Psoas muscle (tissue), 8 donors: ENCODE measurements around the gene TICRR. TPM values are rescaled to one million over a fixed set of nuclear protein-coding genes. Genes with fewer than 3 reads are reported as not detected.
A peak's percentile ranks its signal among the peaks of the same experiment; 100 is the strongest.

Experiments
- ATAC-seq, 4 donors: fragments of 200-7000 bp; cut with Tn5 transposase; one replicate each; pipeline ENCODE4 v1.9.1; 2020; ENCODE audit warnings: moderate library complexity in 3 of 4, mild to moderate bottlenecking in 2 of 4
- DNase-seq, 2 donors: peaks; one replicate each; pipeline ENCODE4 v3.0.0-alpha.2; 2020
- H3K27ac ChIP-seq: fragments of 200-600 bp; one replicate; pipeline ENCODE4 v1.8.0; 2022
- H3K27me3 ChIP-seq, 3 donors: fragments of 200-600 bp in 1 of 3; one replicate each; pipeline versions ENCODE4 v1.6.1 to v1.8.0; 2013 to 2022; ENCODE audit warnings: low read length in 2 of 3, mild to moderate bottlenecking in 2 of 3, moderate library complexity in 1 of 3; ENCODE audit not compliant: insufficient read depth in 3 of 3
- H3K36me3 ChIP-seq, 2 donors: fragments of 200-600 bp in 1 of 2; one replicate each; pipeline versions ENCODE4 v1.6.1 to v1.8.0; 2013 to 2022; ENCODE audit warnings: low read depth in 1 of 2, mild to moderate bottlenecking in 1 of 2, moderate library complexity in 1 of 2; ENCODE audit not compliant: insufficient read depth in 1 of 2
- H3K4me1 ChIP-seq: fragments of 200-600 bp; one replicate; pipeline ENCODE4 v1.8.0; 2022
- H3K4me3 ChIP-seq: fragments of 200-600 bp; one replicate; pipeline ENCODE4 v1.8.0; 2022; ENCODE audit warnings: mild to moderate bottlenecking
- H3K9me3 ChIP-seq: fragments of 200-600 bp; one replicate; pipeline ENCODE4 v1.8.0; 2022
- WGBS, 3 donors: extraction: QIAGEN DNeasy Blood & Tissue Kit; methylation state at CpG; one replicate each; pipeline versions ENCODE4 v1.1.6 to v1.1.7; 2013; 5-methylcytosine and 5-hydroxymethylcytosine counted together
- intact Hi-C, 2 donors: fragments of 100-400 bp; cut with DNase I; formaldehyde crosslinking; loops; one replicate each; pipeline versions ENCODE4 v1.11.0 to v1.14.2; 2022
- polyA plus RNA-seq, 3 donors: library from polyadenylated mRNA; stranded (reverse); fragments of 200-250 nt; gene quantifications; one replicate each; pipeline ENCODE4 v1.2.3, GENCODE V29; 2013
- total RNA-seq, 4 donors: library from RNA; stranded (reverse); fragmentation: NEBNext Ultra II Directional in 2 of 4; extraction: Animal tissue kit (Norgen Biotek cat#: 25700) in 2 of 4; gene quantifications; one replicate each; pipeline versions ENCODE4 v1.2.1 to v1.2.4, GENCODE V29; 2021 to 2023
- TF ChIP-seq, protein P1 (sequence below): fragments of 200-600 bp; IDR thresholded peaks from one replicate; pipeline ENCODE4 v1.8.0; 2022; ENCODE audit warnings: antibody characterized with exemption
- donor health status: healthy with polysubstance abuse.
- donor health status: DM: no; HTN: no; CAD: no; lungs with moderate emphysema.
- donor health status: Bipolar disorder and iron deficiency.
- donor health status: healthy.
- donor health status: DM: yes; HTN: yes; CAD: no.
- donor health status: DM: no; HTN: no; CAD: no.
- donor health status: DM: no; HTN: no; CAD: no.
- donor health status: DM: yes; HTN: yes; CAD: no.

Gene TICRR
- total and polyA plus RNA-seq, 7 donors = 0.01 to 0.04 (median 0.04) TPM; not detected in 4

DNA sequence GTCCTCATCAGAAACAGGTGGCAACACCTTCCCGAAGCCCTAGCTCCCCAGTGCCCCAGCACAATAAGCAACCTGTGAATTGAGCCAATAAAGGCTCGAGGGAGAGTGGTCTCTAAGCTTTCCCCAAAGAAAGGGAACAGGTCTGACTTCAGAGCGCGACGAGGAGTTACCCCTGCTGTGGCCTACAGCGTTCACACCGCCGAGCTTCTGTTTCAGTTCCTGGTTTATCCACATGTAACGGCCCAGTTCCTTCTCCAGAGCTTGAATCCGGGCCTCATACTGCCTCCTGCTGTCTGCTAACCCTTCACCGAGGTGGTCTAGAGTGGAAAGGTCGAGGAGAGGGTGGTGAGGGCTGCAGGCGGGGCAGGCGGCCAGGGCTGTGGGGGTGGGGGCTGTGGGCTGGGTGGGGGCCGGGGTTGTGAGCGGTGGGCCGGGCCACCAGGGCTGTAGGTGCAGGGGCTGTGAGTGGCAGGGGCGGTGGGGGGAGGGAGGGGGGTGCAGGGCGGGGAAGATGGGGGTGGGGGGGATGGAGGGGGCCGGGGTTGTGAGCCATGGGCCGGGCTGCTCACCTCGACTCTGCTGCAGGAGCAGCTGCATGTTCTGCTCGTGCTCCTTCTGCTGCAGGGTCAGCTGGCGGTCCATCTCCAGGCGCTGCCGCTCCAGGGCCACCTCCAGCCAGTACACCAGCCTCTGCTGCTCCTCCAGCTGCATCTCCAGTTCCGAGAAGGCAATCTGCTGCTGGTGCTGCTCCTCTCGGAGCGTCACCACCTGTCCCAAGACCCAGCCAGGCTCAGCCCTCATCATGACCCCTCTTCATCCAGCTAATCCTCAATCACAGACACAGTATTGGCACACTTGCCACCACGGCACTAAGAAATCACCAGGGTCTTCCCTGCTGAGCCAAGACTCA is 53.8 kb downstream of the TICRR start:
- intact Hi-C loops = no loop called here
- TF ChIP-seq, protein P1, sequence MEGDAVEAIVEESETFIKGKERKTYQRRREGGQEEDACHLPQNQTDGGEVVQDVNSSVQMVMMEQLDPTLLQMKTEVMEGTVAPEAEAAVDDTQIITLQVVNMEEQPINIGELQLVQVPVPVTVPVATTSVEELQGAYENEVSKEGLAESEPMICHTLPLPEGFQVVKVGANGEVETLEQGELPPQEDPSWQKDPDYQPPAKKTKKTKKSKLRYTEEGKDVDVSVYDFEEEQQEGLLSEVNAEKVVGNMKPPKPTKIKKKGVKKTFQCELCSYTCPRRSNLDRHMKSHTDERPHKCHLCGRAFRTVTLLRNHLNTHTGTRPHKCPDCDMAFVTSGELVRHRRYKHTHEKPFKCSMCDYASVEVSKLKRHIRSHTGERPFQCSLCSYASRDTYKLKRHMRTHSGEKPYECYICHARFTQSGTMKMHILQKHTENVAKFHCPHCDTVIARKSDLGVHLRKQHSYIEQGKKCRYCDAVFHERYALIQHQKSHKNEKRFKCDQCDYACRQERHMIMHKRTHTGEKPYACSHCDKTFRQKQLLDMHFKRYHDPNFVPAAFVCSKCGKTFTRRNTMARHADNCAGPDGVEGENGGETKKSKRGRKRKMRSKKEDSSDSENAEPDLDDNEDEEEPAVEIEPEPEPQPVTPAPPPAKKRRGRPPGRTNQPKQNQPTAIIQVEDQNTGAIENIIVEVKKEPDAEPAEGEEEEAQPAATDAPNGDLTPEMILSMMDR = no peak
- H3K9me3 ChIP-seq = no peaks in the 10 kb centered on the region
- H3K27me3 ChIP-seq = no peaks in the 10 kb centered on the region
- peaks cover 0 to 3% of the 10 kb centered on the region in 2 donors for H3K36me3 ChIP-seq
- H3K27ac ChIP-seq = no peak overlapping the region
- ATAC-seq (no peak), DNase-seq (no peak)
- H3K4me3 ChIP-seq = no peak overlapping the region
- 89 to 93% (median 92%) methylated on average over 21 to 30 of the region's 30 CpGs for WGBS, 3 donors
- no peaks in the 10 kb centered on the region for H3K4me1 ChIP-seq

DNA sequence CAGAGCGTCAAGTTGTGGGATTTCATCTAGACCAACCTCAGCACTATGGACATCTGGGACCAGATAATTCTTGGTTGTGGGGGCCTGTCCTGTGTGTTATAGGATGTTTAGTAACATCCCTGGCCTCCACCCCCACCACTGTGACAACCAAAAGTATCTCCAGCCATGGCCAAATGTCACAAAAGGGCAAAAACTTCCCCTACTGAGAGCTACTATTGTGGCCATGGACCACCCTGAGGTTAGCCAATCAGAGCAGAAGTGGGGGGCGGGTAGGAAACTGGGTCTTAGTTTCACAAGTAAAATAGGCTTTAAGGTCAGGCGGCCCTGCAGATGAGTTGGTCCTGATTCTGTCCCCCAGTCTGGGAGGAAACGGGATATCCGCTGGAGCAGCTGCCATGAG is 54.6 kb downstream of the TICRR start:
- H3K27ac ChIP-seq = no peak overlapping the region
- TF ChIP-seq, protein P1 = no peak
- no peak for DNase-seq
- H3K4me1 ChIP-seq = no peaks in the 10 kb centered on the region
- WGBS, 3 donors = 97% methylated on average over 5 of the region's 5 CpGs
- no peak overlapping the region for H3K4me3 ChIP-seq
- intact Hi-C loops = no loop called here
- H3K27me3 ChIP-seq = no peaks in the 10 kb centered on the region
- peaks cover 0 to 3% of the 10 kb centered on the region in 2 donors for H3K36me3 ChIP-seq
- ATAC-seq = no peak
- no peaks in the 10 kb centered on the region for H3K9me3 ChIP-seq

DNA sequence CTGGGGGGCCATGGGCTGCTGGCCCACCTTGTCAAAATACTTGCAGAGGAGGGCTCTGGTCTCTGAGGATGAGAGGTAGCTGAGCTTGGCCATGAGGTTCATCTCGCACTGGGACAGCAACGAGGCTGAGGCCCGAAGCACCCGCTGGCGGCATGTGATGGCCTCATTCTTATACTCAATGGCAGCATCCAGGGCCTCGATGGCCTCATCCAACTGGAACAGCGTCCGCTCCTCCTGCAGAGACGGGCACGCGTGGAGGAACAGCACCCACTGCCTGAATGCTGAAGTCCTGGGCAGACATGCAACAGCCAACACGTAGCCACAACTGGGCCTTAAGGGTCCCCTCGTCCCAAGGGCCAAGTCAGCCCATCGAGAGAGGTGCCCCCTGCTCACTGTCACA is 55.0 kb downstream of the TICRR start:
- no peaks in the 10 kb centered on the region for H3K4me1 ChIP-seq
- H3K27ac ChIP-seq = no peak overlapping the region
- WGBS, 3 donors = 92 to 94% (median 92%) methylated on average over 14 of the region's 14 CpGs
- ATAC-seq = no peak
- H3K36me3 ChIP-seq = peaks cover 0 to 3% of the 10 kb centered on the region in 2 donors
- H3K4me3 ChIP-seq = no peak overlapping the region
- intact Hi-C loops = no loop called here
- H3K9me3 ChIP-seq = no peaks in the 10 kb centered on the region
- no peak for DNase-seq
- TF ChIP-seq, protein P1 = no peak
- no peaks in the 10 kb centered on the region for H3K27me3 ChIP-seq

DNA sequence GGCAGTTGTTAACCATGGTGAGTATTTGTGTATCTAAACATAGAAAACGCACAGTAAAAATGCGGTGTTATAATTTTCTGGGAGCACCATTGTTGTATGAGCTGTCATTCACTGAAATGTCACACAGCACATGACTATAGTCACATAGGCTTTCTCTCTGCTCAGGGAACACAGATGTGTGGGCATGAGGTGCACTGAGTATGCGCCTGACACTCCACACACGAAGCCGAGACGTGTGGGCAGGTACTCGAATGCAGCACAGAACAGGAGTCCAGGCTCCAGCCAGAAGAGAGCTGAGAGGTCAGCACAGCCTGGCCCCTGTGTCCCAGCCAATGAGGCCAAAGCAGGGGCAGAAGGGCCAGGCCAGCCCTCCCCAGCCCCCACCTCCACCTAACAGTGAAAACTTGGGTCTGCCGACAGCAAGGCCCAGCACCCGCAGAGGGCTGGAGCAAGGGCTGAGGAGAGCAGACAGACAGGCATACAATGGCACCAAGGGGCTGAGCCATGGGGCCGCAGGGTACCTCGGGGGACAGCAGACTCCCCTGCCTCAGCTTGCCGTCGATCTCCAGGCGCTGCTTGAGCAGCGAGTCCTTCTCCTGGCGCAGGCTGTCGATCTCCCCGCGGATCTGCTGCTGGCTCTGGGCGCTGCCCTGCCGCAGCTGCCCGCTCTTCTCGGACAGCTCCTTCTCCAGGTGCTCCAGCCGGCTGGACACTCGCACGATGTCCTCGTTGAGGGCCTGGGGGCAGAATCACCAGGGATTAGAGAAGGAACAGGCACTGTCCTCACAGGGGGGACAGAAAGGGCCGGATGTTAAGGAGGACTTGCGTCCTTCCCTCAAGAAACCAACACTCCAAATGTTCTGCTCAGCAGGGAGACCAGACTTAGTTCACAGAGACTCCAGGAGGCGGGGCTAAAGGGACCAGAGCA is 56.0 kb downstream of the TICRR start:
- Histone ChIP-seq H3K27ac (no peak overlapping the region), H3K27me3 (no peaks in the 10 kb centered on the region), H3K4me3 (no peak overlapping the region), H3K36me3 (peaks cover 0 to 3% of the 10 kb centered on the region in 2 donors), H3K9me3 (no peaks in the 10 kb centered on the region), H3K4me1 (no peaks in the 10 kb centered on the region)
- intact Hi-C loops = no loop called here
- WGBS, 3 donors = 91 to 93% (median 91%) methylated on average over 30 of the region's 30 CpGs
- peak in 1 of 2 donors; percentile 35 for DNase-seq
- ATAC-seq = no peak
- TF ChIP-seq, protein P1 = no peak
